GM21717 (cell line): ENCODE data around the gene DTX1.

Experiments used
- ATAC-seq: cut with Tn5 transposase; IDR thresholded peaks from one replicate; pipeline ENCODE4 v1.9.1; 2021; ENCODE audit warnings: mild to moderate bottlenecking, moderate library complexity; ENCODE audit not compliant: unreplicated experiment

Gene DTX1

DNA sequence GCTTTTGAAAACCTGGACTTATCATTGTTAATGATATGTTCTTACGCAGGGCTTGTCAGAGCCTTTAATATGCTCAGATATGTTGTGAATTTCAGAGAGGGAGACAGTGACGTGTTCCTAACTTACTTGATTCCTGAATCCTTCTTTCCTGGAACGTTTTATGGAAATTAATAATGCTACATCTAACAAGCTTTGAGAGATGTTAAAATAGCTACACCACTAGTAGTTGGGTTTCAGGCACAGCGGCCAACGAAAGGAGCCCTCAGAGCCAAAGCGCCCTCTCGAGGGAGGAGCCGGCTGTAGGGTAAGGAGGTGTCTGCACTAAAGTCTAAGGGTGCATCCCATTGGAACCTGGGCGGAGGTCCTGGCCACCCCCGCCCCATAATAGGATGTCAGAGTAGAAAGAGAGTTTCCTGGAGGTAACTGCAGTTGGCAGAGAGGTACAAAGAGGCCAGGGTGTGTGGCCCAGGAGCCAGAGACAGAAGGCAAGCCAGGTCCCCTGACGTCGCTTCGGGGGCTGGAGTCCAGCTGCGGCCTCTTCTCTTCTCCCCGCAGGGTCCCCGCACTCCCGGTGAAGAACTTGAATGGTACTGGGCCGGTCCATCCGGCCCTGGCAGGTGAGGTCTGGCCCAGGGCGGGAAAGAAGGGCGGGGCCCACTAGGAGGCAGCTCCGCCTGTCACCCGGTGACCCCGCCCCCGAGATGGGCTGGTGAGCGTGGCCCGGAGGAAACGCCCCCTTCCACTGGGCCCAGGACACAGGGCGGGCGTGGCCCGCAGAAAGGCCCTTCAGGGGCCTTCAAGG is 36.3 kb downstream of the DTX1 start:
- no peak for ATAC-seq

DNA sequence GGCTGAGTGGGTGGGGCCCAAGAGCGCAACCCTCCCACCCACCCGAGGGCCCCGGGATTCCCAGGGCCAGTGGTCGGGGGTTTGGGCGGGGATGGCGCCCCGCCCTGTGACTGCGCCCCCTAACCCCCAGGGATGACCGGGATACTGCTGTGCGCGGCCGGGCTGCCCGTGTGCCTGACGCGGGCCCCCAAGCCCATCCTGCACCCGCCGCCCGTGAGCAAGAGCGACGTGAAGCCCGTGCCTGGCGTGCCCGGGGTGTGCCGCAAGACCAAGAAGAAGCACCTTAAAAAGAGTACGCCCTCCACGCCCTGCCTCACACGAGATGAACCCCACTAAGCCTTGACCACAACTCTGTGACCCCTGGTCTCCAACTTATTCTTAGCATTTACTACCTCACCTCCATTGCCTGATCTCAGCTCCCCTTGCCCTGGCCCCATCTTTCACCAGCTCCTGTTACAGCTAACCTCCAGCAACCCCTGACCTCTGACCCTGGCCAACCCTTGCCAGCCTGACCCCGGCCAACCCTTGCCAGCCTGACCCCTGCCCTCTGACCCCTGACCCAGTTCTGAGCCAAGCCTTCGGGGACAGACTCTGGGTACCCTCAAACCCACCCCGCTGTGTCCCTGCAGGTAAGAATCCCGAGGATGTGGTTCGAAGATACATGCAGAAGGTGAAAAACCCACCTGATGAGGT is 37.0 kb downstream of the DTX1 start:
- ATAC-seq = no peak

DNA sequence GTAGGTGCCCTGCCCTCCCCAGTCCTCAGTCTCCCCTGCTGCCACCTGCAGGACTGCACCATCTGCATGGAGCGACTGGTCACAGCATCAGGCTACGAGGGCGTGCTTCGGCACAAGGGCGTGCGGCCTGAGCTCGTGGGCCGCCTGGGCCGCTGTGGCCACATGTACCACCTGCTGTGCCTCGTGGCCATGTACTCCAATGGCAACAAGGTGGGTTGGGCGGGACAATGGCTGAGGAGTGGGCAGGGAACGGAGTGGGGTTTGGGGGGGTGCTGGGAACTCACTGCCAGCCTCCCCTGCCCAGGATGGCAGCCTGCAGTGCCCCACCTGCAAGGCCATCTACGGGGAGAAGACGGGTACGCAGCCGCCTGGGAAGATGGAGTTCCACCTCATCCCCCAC is 38.2 kb downstream of the DTX1 start:
- no peak for ATAC-seq

DNA sequence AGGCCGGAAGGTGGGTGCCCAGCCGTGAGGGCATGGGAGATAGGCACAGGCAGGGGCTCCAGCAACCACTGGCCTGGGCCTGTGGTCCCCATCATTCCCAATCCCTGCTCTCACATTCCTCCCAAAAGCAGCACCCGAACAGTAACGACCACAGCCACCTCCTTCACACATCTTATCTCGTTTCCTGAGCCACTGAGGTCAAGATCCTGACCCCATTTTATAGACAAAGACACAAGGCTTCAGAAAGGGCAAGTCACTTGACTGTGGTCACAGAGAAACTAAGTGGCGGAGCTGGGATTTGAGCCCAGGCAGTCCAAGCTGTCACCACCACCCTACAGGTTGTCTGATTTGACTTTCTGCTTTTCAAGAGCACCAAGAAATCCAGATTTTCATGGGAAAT is 38.9 kb downstream of the DTX1 start:
- ATAC-seq = no peak

DNA sequence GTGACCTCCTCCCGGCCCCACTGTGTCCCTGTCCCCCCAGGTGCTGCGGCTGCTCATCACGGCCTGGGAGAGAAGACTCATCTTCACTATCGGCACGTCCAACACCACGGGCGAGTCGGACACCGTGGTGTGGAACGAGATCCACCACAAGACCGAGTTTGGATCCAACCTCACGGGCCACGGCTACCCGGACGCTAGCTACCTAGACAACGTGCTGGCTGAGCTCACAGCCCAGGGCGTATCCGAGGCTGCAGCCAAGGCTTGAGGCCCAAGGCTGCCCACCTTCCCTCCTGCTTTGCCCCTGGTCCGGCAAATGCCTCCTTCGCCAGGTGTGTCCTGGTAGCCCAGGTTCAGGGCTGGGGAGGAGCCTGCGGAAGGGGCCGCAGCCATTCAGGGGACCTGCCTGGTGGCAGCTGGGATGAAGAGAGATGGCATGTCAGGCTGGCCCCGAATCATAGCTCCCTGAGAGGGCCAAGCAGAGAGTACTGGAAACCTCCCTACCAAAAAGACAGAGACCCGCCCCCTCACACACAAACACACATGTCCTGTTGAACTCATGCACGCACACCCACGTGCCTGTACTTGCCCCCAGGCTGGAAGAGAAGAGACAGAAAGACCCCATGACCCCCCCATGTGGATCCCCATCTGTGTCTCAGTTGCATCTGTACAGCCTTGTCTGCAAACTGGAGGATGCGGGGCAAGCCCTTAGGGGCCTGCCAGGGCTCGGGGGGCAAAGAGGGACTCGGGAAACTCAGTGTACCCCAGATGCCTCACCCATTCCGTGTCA is 40.3 kb downstream of the DTX1 start:
- no peak for ATAC-seq

DNA sequence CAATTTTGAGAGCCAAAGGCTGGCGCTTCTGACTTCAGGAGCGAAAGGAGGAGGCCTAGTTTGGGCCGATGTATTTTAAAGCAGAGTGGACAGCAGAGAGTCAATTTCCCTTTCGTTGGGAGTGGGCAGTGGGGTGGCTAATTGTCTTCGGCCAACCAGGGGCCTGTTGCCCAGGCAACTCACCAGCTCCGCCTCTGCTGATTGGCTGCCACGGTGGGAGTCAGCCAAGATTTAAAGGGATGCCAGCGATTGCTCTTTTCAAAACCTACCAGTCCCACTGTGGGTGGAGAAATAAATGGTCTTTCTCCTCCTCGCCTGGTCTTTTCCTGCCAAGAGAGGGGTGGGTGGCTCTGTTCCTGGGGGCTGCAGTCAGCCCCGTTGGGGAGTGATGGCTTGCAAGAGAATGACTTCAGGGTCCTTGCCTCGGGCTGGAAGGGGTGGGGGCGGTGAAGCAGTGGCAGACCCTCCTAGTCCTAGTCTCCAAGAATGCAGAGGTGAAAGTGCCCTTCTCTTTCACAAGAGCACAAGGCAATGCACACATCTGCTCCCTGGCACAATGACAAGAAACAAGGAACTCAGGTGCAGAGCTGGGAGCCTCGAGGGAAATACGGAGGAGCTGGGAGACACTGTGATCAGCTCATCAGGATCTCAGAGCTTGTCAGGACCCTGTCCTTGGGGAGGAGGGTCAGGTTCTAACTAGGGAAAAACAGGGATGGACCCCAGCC is 41.3 kb downstream of the DTX1 start:
- no peak for ATAC-seq

DNA sequence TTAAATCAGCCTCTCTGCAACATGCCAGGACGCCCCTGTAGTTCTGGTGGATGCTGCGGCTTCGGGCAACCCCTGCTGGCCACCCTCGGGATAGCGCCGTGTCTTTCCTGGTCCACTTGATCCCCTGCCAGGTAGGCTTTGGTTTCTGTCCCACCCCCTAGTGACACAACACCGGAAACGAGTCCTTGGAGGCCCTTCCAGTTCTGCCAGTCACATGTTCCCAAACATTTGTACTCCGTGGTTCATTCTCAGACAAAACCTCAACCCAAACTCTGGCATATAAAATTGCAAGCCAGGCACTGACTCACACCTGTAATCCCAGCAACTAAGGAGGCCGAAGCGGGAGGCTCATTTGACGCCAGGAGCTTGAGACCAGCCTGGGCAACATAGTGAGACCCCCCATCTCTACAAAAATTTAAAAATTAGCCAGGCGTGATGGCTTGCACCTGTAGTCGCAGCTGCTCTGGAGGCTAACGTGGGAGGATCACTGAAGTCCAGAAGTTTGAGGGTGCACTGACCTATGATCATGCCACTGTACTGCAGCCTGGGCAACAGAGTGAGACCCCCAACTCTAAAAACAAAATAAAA is 42.0 kb downstream of the DTX1 start:
- ATAC-seq = peak; percentile 63

DNA sequence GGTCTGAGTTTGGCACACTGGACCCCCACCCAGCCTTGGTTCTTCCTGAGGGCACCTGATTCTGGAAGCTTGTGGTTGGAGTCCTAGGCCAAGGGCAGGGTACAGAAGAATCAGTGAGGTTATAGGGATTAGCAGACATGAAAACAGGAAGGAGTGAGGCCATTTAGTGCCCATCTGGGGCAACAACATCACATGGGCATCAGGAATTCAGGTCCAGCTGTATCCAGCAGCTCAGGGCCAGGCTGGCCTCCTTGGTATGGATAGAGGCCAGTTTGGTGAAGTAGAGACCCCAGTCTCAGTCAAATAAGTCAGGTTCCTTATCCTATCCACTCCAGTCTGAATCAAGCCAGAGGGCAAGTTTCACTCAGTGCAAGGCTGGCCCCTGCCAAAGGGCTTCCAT is 42.8 kb downstream of the DTX1 start:
- no peak for ATAC-seq

DNA sequence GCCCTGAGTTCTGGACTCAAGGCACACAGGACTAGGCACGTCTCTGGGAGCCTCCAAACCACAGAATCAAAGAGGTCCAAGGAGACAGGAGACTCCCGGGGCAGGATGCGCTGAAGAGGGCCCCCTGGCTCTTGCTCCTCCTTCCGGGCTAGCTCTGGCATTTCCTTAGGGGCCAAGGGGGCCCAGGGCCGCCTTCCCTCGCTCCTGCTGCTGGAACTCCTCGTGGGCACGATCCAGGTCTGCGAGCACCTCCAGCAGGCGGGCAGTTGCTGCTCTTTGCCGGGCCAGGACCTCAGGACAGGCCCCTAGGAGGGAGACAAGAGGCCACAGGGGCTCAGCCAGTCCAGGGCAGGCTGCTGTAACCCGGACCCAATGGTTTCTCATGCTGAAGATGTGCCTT is 43.2 kb downstream of the DTX1 start:
- ATAC-seq = no peak

DNA sequence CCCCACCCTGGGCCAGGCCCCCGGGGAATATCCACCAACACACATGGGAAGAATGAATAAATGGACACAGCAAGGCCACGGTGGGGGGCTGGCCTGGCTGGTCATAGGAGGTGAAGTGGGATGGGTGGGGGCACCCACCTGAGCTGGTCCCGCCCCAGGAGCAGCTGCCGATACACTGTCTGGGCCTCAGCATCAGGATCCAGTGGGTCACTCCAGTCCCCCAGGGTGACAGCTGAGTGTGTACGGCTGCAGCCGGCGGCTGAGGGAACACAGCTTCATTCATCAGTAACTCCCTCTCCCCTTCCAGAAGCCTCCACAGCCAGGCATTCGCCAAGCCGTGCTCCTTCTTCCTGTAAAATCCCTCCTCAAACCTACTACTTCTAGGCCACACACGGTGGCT is 45.2 kb downstream of the DTX1 start:
- no peak for ATAC-seq

DNA sequence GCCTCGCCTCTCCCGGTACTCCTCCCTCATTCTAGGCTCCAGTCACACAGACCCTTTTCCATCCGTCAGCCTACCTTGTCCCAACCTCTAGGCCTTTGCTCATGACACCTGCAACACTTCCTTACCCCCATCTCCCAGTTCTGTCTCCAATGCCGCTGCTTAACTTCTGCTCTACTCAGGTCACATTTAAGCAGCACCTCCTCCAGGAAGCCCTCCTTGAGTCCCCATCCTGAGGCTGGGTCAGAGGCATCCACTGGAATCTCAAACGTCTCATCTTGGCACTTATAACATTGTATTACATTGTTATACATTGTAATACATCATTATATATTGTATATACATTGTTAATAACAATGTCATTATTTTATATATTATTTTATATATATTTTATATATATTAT is 46.3 kb downstream of the DTX1 start:
- no peak for ATAC-seq

DNA sequence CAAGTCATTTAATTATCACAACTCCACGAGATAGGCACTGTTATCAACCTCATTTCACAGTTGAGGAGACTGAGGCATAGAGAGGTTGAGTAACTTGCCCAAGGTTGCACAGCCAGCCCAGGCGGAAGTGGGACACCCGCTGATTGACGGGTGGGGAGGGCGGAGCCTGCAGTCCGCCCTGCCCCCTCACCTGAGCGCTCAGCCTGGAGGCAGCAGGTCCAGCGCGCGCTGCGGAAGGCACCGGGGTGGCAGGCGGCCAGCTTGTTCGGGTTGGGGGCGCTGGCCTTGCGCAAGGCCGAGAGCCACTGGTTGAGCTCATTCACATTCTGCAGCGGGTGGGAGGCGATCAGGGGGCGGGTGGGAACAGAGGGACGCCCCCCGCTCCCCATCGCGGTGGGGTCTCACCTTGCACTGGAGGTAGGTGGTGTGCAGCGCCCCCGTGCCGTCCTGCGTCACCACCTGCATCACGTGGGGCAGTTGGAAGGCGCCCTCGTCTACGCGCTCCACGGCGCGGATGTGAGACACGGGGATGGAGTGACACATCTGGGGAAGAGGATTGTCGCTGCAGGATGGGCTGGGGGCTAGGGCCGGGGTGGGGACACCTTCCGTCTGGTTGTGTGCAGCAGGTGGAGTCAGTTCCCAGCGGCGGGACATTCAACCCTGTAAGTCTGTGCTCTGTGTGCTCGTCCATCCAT is 47.4 kb downstream of the DTX1 start:
- ATAC-seq = no peak

DNA sequence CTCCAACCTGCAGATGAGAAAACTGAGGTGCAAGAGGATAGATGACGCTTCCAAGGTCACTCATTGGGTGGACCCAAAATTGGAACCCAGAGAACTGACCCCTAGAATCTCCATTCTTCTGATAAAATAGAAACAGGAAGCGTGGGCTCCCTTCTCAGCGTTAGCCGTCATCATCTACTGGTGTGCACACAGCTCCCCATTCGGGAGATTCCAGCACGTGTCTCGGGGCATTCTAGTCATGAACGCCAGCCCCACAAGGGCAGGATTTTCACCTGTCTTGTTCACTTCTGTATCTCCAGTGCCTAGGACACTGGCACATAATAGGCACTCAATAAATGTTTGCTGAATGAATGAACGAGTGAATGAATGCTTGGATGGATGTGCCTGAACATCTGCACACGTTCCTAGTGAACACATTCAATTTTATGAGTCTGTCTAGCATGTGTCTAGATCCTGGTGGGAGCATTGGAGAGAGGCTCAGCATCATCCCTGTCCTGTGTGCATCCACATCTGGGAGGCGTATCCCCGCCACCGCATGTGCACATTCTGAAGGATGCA is 48.5 kb downstream of the DTX1 start:
- ATAC-seq = no peak

DNA sequence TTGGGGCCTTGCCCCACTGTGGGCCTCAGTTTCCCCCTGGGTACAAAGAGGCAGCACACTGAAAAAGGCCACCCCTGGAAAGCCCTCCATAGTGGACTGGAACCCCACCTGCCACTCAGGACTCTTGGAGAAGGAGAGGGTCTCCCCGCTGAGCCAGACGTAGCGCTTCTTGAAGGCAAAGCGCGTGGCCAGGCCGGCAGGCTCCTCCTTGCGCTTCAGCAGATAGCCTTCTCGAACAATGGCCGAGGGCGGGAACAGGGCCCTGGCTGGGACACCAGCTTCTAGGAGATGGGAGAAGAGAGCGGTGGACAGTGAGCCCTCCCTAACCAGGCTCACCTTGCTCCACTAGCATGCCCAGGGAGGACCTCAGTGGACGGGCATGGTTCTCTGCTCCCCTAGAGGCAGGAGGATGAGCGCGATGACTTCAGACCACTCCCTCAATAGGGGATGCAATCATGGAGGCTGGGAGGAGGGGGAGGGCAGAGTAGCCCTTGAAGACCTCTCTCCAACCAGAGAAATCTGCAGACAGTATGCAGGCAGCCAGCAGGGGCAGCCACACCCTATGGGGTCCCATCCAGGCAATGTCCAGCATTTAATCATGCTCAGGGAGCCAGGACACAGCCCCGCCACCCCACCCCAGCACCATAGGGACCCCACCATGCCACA is 49.2 kb downstream of the DTX1 start:
- ATAC-seq = no peak

DNA sequence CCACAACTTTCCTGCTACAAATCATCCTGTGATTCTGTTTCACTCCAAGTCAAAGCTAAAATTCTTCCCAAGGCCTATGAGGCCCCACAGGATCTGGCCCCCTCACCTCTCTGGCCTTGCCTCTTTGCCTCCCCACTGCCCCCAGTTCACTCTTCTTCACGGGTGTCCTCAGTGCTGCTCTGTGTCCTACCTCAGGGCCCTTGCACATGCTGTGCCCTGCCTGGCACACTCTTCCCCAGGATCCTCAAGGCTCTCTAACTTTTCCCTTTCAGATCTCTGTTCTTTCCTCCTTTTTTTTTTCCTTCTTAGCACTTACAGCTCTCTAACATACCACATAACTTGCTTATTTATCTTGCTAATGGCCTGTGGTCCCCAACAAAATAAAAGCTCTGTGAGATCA is 49.8 kb downstream of the DTX1 start:
- ATAC-seq = no peak

DNA sequence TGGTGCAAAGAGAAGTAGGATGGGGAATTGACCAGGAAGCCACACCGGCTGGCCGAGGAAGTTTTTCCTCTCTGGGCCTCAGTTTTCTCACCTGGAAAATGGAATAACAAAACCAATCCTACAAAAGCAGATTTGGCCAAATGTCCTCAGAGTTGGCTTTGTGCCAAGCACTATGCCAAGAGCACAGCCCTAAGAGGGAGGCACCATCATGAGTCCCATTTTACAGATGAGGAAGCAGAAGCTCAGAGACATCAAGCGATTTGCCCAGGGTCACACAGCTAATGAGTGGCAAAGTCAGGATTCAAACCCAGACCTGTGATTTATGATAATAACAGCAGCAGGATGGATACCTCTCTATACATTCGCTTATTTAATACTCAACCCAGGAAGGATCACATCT is 51.8 kb downstream of the DTX1 start:
- ATAC-seq = no peak

DNA sequence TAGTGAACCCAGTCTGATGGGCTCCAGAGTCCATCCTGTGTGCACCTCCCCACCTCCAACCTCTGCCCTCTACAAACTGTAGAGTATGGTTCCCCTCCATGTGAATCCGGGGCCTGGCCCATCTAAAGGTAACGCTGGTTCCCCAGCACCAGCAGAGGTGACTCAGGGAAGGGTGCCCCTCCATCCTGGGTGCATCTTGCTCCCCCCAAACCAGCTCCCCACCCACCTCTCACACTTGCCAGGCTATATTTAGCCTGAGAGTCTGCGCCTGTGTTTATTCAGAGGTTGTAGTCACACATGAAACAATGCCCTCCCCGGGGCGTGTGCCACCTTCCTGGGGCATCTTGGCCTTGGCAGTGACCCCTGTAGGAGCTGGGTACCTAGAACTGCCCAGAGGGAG is 52.8 kb downstream of the DTX1 start:
- no peak for ATAC-seq

DNA sequence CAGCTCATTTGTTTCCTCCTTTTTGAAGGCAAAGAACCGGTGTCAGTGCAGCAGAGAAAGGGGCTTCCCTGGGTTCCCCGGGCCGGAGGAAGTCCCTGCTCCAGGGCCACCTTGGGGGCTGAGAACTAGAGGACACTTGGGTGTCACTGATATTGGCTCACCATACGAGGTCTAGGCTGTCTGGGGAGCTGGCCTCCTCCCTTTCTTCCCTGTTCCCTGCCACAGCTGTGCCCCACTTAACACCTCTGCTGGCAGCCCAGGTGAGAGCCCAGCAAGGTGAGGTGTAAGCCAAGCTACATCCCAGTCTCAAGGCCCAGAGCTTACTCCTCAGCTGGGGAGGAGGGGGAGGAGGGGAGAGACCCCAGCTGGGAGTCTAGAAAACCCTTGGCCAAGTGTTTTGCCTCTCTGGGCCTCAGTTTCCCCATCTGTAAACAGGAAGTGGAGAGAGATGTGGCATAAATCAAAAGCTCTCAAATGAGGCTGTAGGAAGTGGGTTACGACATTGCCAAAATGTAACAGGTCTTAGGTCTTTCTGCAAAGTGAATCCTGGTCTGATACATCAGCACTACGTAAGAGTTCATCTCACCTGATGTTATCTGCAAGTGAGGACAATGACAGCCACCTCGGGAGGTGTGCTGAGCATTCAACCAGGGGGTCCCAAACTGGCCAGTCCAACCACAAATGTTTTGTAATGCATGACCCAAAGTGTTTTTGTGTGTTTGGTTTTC is 53.5 kb downstream of the DTX1 start:
- ATAC-seq = no peak

DNA sequence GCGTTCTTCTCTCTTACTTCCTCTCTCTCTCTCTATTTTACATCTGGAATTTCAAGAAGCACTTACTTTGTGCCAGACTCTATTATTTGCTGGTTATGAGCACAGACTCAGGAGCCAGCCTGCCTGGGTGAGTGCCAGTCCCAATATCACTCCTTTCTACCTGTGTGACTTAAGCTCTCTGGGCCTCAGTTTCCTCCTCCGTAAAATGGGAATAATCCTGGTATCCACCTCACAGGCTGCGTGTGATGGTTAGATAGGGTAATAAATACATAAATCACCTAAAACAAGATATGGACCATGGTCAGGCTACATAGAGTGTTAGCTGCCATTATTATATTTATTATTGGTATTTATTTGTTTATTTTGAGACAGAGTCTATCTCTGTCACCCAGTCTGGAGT is 54.7 kb downstream of the DTX1 start:
- ATAC-seq = no peak
